Non-pigmented ciliary epithelial cell (primary cell): ENCODE measurements around the gene CD8B2.
A peak's percentile ranks its signal among the peaks of the same experiment; 100 is the strongest.
"Not testable (repeated sequence)": the region's sequence is repeated elsewhere in the genome, so short reads cannot be mapped to it uniquely, and the experiment has no call there.

Experiments used
- DNase-seq: peaks from one replicate; pipeline ENCODE4 v3.0.0-alpha.2; 2010; ENCODE audit warnings: low read depth

Gene CD8B2

DNA sequence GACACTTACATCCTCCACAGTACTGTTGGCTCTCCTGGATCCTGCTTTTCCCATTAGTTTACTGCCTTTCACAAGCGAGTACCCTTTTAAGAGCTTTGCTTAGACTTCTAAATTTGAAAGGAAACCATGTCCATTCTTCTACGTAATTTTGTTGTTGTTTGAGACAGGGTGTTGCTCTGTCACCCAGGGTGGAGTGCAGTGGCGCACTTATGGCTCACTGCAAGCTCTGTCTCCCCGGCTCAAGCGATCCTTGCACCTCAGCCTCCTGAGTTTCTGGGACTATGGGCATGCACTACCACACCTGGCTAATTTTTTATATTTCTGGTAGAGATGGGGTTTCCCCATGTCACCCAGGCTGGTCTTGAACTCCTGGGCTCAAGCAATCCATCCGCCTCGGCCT is 24.8 kb downstream of the CD8B2 start:
- DNase-seq: not testable (repeated sequence)

DNA sequence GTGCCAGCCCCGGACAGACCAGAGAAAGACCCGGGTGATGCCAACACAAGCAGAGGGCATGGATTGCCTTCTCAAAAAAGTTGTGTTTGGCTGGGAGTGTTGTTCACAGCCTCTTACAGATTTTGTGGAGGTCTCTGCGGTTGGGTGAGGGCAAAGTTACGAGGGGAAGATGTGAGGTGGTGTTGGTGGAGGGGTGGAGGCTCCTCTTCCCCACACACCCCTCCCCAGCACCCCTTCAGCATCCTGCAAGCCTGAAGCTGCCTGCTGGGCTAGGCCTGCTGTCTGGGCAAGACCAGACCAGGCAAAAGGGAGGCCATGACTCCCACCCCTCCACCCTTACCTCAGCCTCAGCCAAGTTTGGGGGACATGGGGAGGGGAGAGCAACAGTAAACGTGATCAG is 26.2 kb downstream of the CD8B2 start:
- not testable (repeated sequence) for DNase-seq

DNA sequence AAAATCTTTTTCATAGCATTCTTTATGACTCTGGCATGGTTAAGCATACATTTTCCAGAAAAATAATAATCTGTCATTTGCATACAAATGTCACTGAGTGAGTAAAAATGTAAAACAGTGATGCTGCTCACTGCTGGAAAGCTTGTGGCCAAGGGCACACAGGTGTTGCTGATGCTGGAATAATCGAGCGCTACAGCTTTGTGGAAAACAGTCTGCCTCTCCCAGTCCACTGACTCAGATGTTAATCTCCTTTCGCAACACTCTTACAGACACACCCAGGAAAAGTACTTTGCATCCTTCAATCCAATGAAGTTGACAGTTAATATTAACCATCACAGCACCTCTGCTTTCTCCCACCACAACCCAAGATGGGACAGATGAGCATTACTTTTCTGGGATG is 27.7 kb downstream of the CD8B2 start:
- DNase-seq: not testable (repeated sequence)

DNA sequence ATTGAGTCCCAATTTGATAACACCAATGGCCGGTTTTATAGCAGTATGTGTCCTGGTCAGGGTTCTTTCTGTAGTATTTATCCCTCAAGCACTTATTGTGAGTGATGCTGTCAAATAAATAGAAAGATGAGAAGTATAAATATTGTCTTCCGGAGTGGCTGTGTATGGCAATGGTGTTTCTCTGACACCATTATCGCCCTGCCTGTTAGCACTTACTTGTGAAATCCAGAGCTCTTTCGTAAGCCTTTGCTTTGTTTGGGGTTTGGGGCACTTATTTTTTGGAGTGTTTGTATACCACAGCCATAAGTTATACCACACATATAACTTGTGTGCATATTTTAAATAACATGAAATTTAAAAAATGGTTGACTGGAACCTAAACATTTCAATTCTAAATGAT is 29.3 kb downstream of the CD8B2 start:
- DNase-seq: no peak

DNA sequence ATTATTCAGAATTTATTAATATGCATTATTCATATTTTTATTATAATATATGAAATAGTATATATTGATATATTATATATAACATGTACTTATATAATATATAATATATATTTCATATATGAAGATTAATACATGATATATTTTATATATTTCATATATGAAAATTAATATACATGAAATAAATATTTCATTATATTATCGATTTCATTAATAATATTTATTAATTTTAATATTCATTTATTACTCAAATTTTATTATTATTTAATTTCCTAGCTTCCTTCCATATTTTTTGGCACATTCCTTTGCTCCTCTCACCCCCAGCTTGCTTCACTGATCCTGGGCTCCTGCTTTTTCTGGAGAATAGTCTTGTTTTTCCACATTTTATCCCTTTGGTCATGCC is 29.7 kb downstream of the CD8B2 start:
- no peak for DNase-seq

DNA sequence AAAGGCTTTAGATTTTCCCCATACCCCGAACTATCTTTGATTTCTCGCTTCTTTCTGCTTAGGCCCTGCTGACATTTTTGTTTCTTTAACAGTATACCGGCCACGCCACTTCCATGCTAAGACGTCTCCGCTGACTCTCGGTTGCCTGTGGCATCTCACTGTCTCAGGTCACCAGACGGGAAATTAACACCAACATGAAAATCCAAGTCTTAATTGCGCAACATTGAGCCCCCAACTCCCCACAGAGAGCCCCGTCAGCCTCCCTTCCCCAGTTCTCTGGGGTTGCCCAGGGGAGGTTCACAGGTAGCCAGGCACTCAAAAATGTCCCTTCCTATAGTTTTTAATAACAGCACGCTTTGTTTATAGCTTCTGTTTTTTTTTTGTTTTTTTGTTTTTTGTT is 30.2 kb downstream of the CD8B2 start:
- DNase-seq: no peak

DNA sequence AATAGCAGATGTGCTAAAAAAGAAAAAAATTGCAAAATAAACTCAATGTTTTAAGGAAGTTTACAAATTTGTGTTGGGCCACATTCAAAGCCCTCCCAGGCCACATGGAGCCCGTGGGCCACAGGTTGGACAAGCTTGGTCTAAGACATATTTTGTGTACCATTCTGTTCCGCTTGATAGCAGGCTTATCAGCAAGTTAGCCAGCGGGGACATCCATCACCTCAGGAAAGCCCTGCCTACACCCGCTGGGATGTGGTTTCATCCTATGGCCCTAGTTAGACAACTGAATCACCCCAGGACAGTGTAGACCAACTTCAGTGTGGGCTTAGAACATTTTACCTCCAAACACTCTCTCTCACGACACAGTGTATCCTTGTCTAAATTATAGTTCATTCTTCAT is 32.6 kb downstream of the CD8B2 start:
- DNase-seq: no peak

DNA sequence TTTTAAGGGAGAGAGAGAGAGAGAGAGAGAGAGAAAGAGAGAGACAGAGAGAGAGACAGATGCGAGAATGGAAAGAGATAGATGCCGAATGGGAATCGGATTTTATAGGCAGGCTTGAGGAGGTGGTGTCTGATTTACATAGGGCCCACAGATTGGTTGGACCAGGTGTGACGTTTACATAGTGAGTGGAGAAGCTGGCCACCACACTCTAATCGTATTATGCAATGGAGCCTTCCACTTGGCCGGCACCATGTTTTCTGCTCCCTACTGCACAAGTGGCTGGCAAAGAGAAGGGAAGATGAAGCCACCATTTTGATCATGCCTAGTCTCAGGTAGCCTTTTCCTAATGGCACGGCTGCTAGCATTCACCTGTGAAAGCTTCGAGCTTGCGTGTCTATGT is 33.9 kb downstream of the CD8B2 start:
- no peak for DNase-seq

DNA sequence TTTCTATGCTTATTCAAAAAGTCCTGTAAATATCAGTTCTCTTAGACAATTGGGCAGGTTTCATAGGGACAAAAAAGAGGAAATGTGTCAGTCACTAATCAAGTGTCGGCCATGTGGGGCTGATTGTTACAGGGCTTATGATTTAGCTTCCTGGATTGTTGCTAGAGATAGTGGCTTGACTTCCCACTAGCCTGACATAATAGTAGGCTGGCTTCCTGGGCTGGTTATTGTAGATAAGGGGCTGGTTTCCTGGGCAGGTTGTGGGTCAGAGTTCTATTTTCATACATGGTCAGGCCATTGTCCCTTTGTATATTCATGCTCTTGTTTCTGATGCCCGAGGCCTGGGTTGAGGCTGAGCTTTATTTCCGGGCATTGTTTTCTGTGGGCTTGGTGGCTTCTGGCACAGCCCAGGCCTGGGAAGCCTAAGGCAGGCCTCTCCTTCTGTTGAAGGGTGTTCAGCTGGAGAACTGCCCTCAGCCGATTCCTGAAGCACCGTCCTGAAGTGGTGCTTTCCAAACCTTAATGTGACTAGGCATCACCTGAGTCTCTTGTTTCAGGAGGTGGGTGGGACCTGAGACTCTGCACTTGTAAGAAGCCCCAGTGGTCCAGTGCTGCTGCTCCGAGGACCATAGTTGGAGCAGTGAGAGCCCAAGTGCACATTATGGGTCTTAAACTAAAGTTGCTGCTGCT is 37.0 kb downstream of the CD8B2 start:
- no peak for DNase-seq

DNA sequence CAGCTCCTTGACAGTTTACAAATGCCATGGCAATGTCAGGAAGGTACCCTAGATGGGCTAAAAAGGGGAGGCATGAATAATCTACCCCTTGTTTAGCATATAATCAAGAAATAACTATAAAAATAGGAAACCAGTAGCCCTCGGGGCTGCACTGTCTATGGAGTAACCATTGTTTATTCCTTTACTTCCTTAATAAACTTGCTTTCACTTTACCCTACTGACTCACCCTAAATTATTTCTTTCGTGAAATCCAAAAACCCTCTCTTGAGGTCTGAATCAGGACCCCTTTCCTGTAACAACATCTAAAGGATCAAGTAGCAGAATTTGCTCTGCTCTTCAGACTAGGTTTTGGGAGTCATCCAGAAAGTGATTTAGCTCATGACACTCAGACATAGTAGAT is 43.7 kb downstream of the CD8B2 start:
- DNase-seq: no peak

DNA sequence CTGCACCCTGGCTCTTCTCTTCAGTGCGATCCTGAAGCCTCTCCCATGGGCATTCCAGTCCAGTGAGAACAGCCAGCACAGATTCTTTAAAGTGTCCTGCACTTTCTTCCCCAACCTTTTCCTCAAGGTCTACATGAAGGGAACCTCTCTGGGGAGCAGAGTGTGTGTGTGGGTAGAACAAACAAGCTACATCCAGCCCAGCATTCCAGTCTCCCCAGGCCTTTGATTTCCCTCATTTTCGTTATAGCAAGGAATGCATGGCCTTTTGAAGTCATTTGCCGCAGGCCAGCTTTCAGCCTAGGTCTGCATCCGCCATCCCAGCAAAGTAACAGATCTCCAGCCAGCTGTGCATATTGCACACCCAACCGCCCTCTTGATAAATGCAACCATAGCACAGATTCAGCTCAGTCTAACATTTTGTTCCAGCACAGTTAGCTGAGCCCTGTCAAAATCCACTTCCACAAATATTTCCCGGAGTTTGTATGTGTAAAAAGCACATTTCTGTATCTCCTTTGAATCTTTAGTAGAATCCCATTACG is 44.6 kb downstream of the CD8B2 start:
- no peak for DNase-seq

DNA sequence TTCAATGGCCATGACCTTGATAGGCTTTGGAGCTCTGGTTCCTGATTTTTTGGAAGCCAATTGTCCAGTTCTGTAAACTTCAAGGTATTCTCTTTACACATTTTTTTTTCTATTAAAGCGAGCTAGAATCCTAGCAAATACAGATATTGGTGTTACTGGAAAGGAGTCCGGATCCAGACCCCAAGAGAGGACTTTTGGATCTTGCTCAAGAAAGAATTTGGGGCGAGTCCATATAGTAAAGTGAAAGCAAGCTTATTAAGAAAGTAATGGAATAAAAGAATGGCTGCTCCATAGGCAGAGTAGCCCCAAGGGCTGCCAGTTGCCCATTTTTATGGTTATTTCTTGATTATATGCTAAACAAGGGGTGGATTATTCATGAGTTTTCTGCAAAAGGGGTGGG is 45.1 kb downstream of the CD8B2 start:
- DNase-seq: no peak

DNA sequence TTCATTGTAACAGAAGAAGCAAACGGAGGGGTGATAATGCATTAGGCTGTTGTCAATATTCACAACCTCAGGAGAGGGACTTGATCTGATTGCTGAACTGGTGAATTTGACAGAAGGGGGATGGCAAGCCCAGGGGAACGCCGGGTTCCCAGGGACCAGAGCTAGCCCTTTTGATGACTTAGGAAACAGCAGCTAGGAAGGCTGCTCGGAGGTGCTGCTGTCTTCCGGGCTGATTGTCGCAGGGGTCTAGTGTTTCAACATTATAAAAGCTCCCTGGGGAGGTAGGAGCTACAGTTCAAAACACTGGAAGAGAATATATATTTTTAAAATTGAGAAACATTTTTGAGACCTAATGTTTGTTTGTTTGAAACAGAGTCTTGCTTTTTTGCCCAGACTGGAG is 47.3 kb downstream of the CD8B2 start:
- no peak for DNase-seq

DNA sequence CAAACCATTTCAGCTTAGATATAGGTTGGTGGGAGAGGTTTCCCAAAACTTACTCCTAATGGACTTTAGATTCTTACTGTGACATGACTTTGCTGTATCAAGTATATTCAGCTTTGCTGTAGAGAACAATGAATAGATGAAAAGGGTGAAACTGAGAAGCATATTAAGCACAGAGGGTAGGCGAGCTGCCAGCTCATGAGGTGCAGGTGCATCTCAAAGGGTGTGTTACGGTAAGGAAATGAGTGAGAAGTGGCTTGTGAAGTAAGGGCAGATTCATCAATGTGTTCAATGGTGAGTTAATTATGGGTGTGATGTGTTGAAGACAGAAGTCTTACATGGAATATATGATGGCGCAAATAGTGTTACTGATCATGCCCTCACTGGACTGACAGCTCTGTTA is 49.3 kb downstream of the CD8B2 start:
- no peak for DNase-seq

DNA sequence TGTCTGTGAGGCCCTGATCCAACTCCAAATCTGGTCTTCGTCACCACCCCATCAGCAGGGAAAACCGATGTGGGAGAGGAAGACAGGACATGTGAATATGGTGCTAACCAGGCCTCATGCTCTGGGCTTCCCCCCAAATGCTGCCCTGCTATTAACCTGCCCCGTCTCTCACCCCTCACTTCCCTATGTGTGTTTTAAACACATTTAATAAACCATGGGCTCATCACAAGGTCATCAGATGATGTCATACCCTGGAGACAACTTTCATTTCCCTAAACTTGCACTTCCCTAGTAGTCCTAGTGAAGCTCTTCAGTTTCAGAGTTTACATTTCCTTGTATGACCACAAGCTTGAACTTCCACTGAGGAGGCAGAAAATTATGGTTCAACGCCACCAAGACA is 49.9 kb downstream of the CD8B2 start:
- DNase-seq: no peak

DNA sequence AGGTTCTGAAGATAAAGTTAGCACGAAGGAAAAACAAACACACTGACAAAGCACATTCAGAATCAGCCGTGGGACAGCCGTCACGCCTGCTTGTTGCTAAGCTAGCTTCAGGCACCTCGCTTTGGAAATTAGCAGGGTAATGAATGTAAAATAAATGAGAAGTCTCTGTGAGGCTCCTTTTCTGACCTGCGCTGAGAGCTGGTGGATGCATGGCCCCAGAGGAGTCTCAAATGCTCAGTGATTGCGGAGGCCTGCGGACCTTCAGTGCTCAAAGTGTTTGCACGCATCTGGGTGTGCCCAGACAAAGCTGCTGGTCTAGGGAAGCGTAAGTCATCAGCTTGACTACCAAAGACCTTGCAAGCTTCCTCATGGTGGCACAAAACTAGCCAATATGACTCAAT is 50.6 kb downstream of the CD8B2 start:
- no peak for DNase-seq

DNA sequence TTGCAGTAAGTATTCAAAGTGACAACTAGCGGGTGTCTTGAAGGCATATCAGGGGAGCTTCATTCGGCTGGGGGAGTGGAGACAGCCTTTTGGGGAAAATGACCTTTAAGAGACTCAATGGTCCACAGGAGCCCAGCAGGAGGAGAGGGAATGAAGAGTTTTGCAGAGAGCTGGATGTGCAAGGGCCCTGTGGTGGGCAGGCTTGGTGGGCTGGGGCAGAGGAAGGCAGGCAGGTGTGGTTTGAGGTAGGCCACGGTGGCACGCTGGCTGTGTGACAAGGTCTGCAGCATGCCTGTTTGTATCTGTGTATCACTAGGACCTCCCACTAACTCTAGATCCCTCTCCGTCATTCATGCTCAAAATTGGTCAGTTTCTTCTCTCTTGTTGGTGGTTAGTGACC is 53.7 kb downstream of the CD8B2 start:
- no peak for DNase-seq

DNA sequence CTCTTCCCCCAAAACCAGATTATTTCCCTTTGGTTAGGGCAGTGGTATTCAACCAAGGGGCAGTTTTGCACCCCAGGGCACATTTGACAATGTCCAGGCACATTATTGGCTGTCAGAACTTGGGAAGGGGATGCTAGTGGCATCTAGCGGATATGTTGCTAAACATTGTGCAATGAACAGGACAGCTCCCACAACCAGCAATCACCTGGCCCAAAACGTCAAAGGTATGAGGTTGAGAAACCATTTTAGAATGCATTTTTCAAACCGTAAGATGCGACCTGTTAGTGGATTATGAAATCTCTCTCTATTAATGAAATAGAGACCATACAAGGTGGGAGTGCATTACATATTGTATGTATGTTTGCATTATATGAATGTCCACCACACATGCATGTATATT is 54.2 kb downstream of the CD8B2 start:
- no peak for DNase-seq

DNA sequence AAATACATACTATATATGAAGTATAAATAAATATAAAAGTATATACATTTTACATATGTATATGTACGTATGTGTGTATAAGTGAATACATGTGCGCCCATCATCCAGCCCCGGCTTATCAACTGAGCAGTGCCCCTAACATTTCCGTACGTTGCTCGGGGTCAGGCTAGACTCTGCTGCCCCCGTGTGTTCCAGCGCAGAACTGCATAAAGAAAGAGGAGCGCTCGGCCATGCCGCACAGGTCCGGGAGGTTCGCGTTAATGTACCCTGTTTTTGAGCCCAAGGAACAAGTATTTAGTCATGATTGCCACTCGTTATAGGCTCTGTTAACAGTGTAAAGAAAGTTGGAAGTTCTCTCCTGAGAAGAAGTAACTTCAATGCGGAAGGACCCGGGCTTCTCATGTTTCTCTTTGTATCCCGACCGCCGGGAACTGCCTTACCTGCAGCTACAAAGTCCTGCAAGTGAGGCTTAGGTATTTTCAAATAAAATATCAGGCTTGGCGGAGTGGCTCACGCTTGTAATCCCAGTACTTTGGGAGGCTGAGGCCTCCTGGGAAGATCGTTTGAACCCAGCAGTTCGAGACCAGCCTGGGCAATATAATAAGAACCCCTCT is 55.7 kb downstream of the CD8B2 start:
- peak; percentile 10 for DNase-seq

DNA sequence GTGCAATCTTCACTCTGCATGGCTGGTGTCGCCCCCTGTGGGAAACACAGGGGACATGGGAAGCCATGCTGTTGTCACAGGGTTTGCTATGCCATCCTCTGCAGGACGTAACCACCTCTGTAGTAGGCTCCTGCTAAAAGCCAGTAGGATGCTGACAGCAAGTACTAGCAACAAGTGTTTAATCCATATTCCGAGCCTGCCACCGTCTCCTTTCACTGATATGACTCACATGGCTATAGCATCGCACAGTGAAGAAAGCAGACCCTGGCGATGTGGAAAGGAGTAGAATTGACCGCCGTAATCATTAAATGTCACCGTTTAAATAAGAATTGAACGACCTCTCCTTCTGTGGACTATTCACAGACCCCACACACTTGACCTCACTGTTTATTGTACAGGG is 57.8 kb downstream of the CD8B2 start:
- DNase-seq: no peak

DNA sequence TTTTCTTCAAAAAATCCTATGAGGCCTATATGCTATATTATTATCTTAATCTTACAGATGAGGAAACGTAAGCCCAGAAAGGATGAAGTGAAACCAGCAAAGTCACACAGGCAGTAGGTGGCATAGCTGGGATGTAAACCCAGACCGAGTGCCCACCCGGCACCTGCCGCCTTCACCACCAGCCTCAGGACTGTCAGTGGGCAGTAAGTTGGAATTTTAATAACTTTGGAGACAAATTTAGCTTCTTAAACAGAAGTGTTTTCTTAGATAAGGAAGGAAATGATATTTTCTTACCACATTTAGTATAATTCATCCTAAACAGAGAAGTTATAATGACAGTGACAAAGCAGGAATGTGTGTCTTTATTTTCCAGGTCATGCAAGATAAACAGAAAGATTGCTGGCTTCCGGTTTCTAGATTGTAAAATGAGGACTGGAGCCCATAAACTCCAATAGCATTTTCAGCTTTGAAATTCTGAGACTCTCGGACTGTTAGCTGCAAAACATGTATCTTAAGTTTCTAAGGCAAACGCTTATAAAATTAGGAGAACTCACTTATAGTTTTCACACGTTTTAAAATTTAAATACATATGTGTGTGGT is 59.3 kb downstream of the CD8B2 start:
- no peak for DNase-seq

DNA sequence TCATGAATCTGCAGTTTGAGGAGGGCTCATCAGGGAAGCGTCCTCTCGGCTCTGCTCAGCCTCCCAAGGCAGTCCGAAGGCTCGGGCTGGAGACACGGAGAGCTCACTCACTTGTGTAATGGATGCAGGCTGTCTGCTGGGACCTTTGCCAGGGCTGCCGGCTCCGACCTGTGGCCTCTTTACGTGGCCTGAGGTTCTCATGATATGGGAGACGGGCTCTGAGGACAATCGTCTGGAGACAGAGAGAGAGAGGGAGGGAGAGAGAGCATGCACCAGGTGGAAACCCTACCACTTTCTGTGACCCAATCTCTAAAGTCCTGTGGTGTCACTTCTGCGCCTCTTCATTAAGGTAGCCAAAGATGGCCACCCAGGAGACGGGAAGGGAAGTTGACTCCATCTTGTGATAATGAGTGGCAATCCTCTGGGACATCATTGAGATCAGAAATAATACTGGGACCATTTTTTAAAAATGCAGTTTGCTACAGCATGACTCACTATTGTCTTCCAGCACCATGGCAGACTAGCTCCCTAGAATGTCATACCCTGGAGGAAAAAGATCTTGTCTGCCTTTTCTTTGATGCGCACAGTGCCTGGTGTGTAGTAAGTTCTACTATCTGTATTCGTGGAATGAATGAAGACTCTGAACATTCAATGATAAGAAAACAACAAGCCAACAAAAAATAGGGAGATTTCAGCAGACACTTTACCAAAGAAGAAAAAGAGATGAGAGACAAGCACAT is 60.2 kb downstream of the CD8B2 start:
- no peak for DNase-seq
